GM19099 (cell line): Measurements from ENCODE around the gene GGACT.

Experiments used
- POLR2A ChIP-seq: IDR thresholded peaks from 3 replicates; pipeline ENCODE4 v1.6.1; 2011; ENCODE audit warnings: low read depth; ENCODE audit not compliant: insufficient read length; ENCODE audit errors: extremely low read depth

GGACT gene

DNA sequence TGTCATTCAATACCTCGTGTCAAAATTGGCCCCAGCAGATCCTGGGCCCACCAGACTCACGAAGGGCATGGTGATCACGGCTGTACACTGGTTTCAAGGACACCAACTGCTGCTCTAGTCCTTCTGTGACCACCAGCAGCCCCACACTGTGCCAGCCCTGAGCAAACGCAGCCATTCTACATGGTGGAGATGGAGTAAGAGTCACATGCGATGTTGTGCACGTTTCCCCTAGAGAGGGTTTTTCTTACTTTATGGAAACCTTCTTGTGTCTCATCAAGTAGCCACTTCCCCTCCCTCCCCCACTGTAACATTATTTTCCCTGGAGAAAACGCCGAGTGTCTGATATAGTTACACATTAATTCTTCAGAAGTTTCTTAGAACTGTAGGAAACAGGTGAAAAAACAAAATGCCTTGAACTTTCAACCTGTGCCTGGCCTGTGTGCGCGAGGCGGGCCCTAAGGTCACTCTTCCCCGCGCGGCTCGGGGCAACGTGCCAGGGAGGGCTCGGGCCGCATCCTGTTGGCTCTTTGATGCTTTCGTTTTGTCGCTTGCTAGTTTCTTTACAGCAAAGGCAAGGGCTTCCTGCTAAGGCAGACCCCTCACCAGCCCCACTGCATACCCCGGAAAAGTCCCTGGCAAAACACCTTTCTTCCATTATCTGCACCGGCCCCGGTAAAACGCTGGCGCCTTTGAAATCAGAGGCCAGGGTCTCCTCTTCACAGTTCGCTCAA lies 44.6 kb downstream of the GGACT start:
- no peak for TF ChIP-seq POLR2A

- no peak for TF ChIP-seq POLR2A
These were observed 45.8 kb downstream of the GGACT start for GRCh38 chr13:100542826-100543156.

GRCh38 chr13:100541897-100542825 lies 46.4 kb downstream of the GGACT start:
- no peak for TF ChIP-seq POLR2A

DNA sequence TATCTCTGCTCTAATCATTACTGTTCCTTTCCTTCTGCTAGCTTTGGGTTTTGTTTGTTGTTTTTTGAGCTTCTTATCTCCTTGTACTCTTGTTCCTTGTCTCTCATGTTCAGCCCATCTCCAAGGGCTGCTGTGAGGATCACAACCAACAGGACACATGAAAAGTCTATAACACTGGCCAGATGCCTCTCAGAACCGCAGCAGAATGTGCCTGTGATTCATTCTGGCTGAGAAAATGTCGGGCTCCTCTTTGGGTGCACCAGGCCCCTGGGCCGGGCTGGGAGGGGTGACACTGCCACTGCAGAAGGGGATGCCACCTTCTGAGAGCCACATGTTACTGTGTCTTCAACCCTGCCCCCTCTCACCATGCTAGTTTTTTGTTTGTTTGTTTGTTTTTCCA lies 48.0 kb downstream of the GGACT start:
- no peak for TF ChIP-seq POLR2A

- no peak for TF ChIP-seq POLR2A
These were observed 50.6 kb downstream of the GGACT start for GRCh38 chr13:100537951-100538462.

DNA sequence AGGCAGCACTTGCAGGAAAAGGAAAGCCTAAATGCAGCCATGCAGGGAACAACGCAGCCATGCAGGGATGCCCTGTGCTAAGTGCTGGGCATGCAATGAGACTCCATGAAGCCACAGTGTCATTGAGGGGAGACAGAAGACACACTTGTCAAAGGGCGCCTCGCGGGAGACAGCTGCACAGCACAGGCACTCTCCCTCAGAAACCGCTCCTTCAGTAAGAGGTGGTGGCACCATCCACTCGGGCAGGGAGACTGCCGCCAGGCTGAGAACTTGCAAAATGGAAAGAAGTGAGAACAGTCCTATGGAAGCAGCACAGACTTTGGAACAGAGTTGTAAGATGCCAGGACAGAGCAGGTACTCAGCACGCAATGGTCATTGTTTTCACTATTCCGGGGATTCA lies 51.1 kb downstream of the GGACT start:
- TF ChIP-seq POLR2A = no peak

DNA sequence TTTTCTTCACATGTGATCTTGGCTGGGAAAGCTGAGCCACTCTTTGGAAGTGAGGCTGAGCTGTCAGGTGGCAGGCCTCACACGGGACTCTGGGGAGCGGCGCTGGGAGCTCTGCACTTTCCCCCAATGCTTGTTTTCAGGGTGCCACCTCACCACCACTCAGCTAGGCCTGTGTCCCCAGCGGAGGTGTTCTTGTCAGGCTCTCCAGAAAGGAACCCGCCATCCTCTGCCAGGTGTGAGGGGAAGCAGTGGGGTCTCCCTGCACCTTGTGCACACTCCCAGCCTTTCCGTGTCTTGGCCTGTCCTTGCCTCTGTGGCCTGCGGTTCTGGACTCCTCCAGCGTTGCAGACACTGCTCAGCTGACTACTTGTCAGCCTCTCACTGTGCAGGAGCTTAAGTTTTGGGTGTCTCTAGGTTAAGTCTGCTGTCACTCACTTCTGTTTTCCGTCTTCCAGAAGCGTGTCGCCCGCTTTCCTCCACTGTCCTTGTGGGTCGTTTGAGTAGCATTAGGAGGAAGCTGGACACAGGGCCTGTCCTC lies 51.9 kb downstream of the GGACT start:
- TF ChIP-seq POLR2A = no peak

DNA sequence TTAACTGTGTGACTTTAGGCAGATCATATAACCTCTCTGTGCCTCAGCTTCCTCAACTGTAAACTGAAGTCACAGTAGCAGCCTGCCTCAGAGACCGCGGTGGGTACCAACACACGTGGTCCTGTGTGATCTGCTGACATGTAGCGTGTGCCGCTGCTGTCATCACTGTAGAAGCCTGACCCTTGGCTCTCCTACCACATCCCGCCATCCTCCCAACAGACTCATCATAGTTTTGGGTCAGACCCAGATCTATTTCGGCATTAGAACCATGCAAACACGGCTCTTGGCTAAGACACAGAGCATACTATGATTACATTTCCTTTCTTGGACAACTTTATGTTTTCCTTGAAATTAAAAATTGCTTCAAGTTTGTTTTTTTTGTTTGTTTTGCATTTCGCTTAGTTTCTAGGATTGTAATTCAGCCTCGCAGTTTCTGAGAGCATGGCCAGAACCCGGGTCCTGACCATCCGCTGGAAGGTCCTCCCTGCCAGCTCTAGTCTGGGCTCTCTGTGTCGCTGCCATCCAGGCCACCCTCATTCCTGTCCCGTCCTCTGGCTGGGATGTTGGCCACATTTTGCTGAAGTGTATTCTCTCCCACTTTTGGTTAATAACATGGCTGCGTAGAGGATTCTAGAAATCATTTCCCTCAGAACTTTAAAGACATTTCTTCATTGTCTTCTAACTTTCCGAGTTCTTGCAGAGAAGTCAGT lies 53.0 kb downstream of the GGACT start:
- no peak for TF ChIP-seq POLR2A

GRCh38 chr13:100534911-100535310 lies 53.7 kb downstream of the GGACT start:
- no peak for TF ChIP-seq POLR2A

DNA sequence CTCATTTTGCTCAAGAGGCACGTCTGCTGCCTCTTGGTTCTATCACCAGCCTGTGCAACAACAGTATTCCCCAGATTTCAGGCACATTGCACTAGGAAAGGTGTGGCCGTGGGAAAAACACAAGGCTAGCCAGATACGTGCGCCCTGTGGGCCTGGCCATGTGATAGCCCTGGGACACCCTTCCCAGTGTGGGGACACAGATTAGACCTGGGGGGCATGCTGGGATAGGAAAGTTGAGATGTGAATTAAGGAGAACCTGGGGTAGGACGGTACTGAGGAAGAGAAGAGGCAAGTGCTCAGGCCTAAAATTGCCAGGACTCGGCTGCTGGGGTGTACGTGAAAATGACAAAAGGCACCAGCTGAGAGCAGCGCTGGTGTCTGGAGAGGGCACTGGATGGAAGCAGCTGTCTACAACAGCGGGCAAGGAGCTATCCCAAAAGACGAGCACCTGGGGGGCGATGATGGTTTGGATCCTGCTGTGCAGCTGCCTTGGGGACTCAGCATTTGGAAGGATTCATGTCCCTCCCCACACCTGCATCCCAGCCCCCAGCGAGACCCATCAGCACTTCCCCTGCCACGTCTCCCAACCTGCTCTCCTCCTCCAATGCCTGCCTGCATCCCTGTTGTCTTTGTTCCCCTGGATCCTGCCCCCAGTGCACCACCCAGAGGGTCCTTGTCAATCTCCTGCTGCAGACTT lies 54.3 kb downstream of the GGACT start:
- no peak for TF ChIP-seq POLR2A

- no peak for TF ChIP-seq POLR2A
These were observed 55.0 kb downstream of the GGACT start for GRCh38 chr13:100533588-100534041.

- TF ChIP-seq POLR2A = no peak
These were observed 55.7 kb downstream of the GGACT start for GRCh38 chr13:100532836-100533435.

DNA sequence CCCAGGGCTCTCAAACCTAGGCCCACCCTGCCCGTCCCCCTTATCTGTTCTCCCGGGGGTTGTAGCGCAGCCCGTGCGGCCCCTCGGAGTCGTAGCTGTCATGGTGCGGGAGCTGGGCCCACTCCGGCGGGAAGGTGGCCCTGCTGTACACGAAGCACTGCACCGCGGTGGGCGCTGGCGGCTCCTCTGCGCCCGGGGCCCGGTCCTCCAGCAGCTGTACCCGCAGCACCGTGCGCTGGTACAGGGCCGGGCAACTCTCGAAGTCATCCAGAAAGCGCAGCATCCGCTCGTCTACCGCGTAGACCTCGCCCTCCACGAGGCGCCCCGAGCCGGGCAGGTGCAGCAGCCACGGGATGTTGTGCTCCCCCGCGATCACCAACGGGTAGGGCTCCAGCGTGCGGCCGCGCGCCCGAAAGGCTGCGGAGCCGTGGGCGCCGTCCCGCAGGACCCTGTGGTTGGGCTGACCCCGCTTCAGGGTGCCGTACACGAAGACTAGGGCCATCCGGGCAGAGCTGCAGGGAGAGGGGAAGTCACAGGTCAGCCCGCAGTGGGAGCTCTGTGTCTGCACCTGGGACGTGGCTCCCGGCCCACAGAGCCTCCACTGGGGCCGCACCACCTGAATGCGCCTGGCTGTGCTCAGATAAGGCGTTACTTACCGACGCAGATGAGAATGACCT lies 56.4 kb downstream of the GGACT start:
- no peak for TF ChIP-seq POLR2A
